Measurements from ENCODE around the gene FRMD4A. TPM values are rescaled to one million over a fixed set of nuclear protein-coding genes. Genes with fewer than 3 reads are reported as not detected.

Gene FRMD4A
- total RNA-seq, 1 experiment from 2014 or later = 19.6 TPM

DNA sequence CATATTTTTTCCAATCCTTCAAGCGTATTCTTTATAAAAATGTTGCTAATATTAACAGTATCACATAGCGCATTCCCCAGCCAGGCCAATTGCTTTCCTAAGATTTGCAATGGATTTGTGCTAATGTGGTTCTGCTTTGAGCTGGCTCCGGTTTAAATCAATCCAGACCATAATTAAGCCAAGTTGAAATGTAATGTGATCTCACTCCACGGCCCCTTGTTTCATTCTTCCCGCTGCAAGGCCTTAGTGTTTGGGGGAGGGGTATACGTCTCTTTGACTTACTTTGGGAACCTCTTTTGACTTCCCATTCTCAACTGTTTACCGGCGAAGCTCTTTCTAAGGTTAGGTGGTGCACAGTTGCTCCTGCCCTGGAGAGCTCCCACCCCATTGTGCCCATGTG lies 657.6 kb downstream of the FRMD4A start:
- peaks cover 8% of the 10 kb centered on the region; the same call in 1 of the 2 replicates for H3K4me1 ChIP-seq (ENCODE audit: insufficient read depth, low read length)
- Mint-ChIP-seq H3K36me3 (ENCODE audit: insufficient read depth in 1 of 3, low read depth in 3 of 3) (peaks cover 10 to 21% (median 21%) of the 10 kb centered on the region in 3 experiments; a peak in 6 of 7 replicates), H3K9me3 (no peaks in the 10 kb centered on the region), H3K4me1 (peaks cover 35 to 40% of the 10 kb centered on the region in 2 experiments), H3K4me3 (peak overlapping the region in 1 of 2 experiments; percentile 18; a peak in 2 of 5 replicates), H3K27me3 (ENCODE audit: low read depth) (no peaks in the 10 kb centered on the region), H3K27ac (peak overlapping the region; percentile 46 to 95 (median 73))
- H2AK5ac ChIP-seq (ENCODE audit: insufficient read length, low read length) = no peak overlapping the region
- H3K27me3 ChIP-seq (ENCODE audit: insufficient read depth, low read length) = no peaks in the 10 kb centered on the region
- peak overlapping the region; percentile 97 for H2BK20ac ChIP-seq (ENCODE audit: low read depth, low read length, poor library complexity, severe bottlenecking)
- peak overlapping the region; percentile 4 for H3K9ac ChIP-seq (ENCODE audit: extremely low read depth, insufficient read length, low read length)
- H2BK5ac ChIP-seq (ENCODE audit: insufficient read length, low read length) = no peak overlapping the region
- TF ChIP-seq CTCF (conservative IDR thresholded peaks at IDR 0.05) = no peak
- no peak overlapping the region for H4K91ac ChIP-seq (ENCODE audit: insufficient read length, low read depth, low read length)
- no peak overlapping the region for H3K18ac ChIP-seq (ENCODE audit: insufficient read length, low read depth, low read length)
- no peak overlapping the region for H4K5ac ChIP-seq (ENCODE audit: insufficient read length, low read depth, low read length)
- peak overlapping the region; percentile 37 for H3K4me2 ChIP-seq (ENCODE audit: insufficient read depth, insufficient read length, low read length)
- H4K20me1 ChIP-seq (ENCODE audit: control insufficient read depth, insufficient read depth, insufficient read length) = no peaks in the 10 kb centered on the region
- no CpG with 5 or more reads among the region's 8 CpGs for WGBS (ENCODE audit: extremely low coverage, insufficient read length, low lambda C conversion rate)
- no peak overlapping the region for H2BK15ac ChIP-seq (ENCODE audit: low read depth, low read length)
- DNase-seq = no peak
- no peak overlapping the region for H3K56ac ChIP-seq (ENCODE audit: insufficient read length, low read depth, low read length)
- H3K23me2 ChIP-seq (ENCODE audit: insufficient read length, low read depth, low read length, poor library complexity, severe bottlenecking) = no peaks in the 10 kb centered on the region
- H3K79me2 ChIP-seq (ENCODE audit: insufficient read depth, low read length) = no peaks in the 10 kb centered on the region
- H3T11ph ChIP-seq (ENCODE audit: low read length) = no peak overlapping the region
- no peaks in the 10 kb centered on the region for H3K9me3 ChIP-seq (ENCODE audit: control insufficient read depth, low read depth, low read length)
- no peak overlapping the region for H3K23ac ChIP-seq (ENCODE audit: insufficient read length, low read depth, low read length)
- H2AFZ ChIP-seq (ENCODE audit: low read length) = no peak overlapping the region
- H3K4ac ChIP-seq (ENCODE audit: low read depth, low read length) = no peak overlapping the region
- no peak overlapping the region for H3K14ac ChIP-seq (ENCODE audit: insufficient read depth, low read length)
- H3K79me1 ChIP-seq (ENCODE audit: insufficient read depth, low read depth, low read length, poor library complexity, severe bottlenecking) = no peaks in the 10 kb centered on the region
- no peak overlapping the region for H4K8ac ChIP-seq (replicated peaks; ENCODE audit: insufficient read length, low read depth, low read length)
- H2BK12ac ChIP-seq (ENCODE audit: insufficient read length, low read depth, low read length) = no peak overlapping the region
- no peak overlapping the region for H2BK120ac ChIP-seq (ENCODE audit: low read depth, low read length, poor library complexity, severe bottlenecking)
- no peak overlapping the region for H3K27ac ChIP-seq (ENCODE audit: insufficient read length, low read depth, low read length)

Measured in H9 (cell line).